Spleen (tissue), 11 donors: ENCODE results near the gene ZNF513. TPM values are rescaled to one million over a fixed set of nuclear protein-coding genes. Genes with fewer than 3 reads are reported as not detected.
"Not testable (repeated sequence)": the region's sequence is repeated elsewhere in the genome, so short reads cannot be mapped to it uniquely, and the experiment has no call there.

Source experiments
- DNase-seq: peaks from one replicate; pipeline ENCODE4 v3.0.0-alpha.2; 2020
- H3K27ac ChIP-seq, 8 donors: fragments of 200-600 bp; sonication (generic) in 7 of 8; 1 replicate in 4 of 8; 2 replicates in 4 of 8; pipeline versions ENCODE4 v1.5.0 to v1.8.0; 2016 to 2021; ENCODE audit warnings: inconsistent platforms in 4 of 8, mild to moderate bottlenecking in 4 of 8, moderate library complexity in 1 of 8
- H3K27me3 ChIP-seq, 7 donors: fragments of 200-600 bp; sonication (generic) in 6 of 7; replicated peaks in 1 of 7; 1 replicate in 4 of 7; 2 replicates in 3 of 7; pipeline versions ENCODE4 v1.5.0 to v1.8.0; 2016 to 2021; ENCODE audit warnings: inconsistent platforms in 3 of 7, mild to moderate bottlenecking in 1 of 7
- H3K36me3 ChIP-seq, 6 donors: fragments of 200-600 bp; sonication (generic) in 5 of 6; 1 replicate in 4 of 6; 2 replicates in 2 of 6; pipeline versions ENCODE4 v1.5.0 to v1.8.0; 2016 to 2021; ENCODE audit warnings: inconsistent platforms in 2 of 6
- H3K4me1 ChIP-seq, 6 donors: fragments of 200-600 bp; sonication (generic) in 5 of 6; 1 replicate in 3 of 6; 2 replicates in 3 of 6; pipeline versions ENCODE4 v1.5.0 to v1.8.0; 2016 to 2021; ENCODE audit warnings: inconsistent platforms in 3 of 6
- H3K4me3 ChIP-seq, 8 donors: fragments of 200-600 bp; sonication (generic) in 7 of 8; 1 replicate in 4 of 8; 2 replicates in 4 of 8; pipeline versions ENCODE4 v1.5.0 to v1.8.0; 2016 to 2021; ENCODE audit warnings: inconsistent platforms in 4 of 8, mild to moderate bottlenecking in 4 of 8, moderate library complexity in 2 of 8
- H3K9me3 ChIP-seq, 8 donors: fragments of 200-600 bp; sonication (generic) in 7 of 8; 1 replicate in 4 of 8; 2 replicates in 4 of 8; pipeline versions ENCODE4 v1.5.0 to v1.8.0; 2016 to 2021; ENCODE audit warnings: inconsistent platforms in 4 of 8
- CTCF ChIP-seq, 11 experiments: fragments of 200-600 bp in 7 of 11; fragments of 450-650 bp in 4 of 11; sonication (generic) in 4 of 11; IDR thresholded peaks in 8 of 11; conservative IDR thresholded peaks in 3 of 11; 1 replicate in 7 of 11; 2 replicates in 4 of 11; pipeline versions ENCODE4 v1.4.0 to v1.8.0; 2016 to 2021; ENCODE audit warnings: antibody characterized with exemption in 11 of 11, inconsistent platforms in 4 of 11, mild to moderate bottlenecking in 1 of 11
- POLR2A ChIP-seq, 3 donors: fragments of 450-650 bp; IDR thresholded peaks; one replicate each; pipeline ENCODE4 v1.5.1; 2017; ENCODE audit warnings: antibody characterized with exemption in 3 of 3, mild to moderate bottlenecking in 1 of 3
- POLR2AphosphoS5 ChIP-seq, 3 donors: sonication (generic); formaldehyde crosslinking; IDR thresholded peaks; one replicate each; pipeline ENCODE4 v1.5.1; 2017; ENCODE audit warnings: antibody characterized with exemption in 3 of 3
- WGBS, 5 donors: extraction: QIAGEN DNeasy Blood & Tissue Kit in 3 of 5; methylation state at CpG; one replicate each; pipeline versions ENCODE4 v1.1.5 to v1.1.7; 2013 to 2018; 5-methylcytosine and 5-hydroxymethylcytosine counted together
- intact Hi-C: fragments of 100-400 bp; cut with DNase I; formaldehyde crosslinking; loops from one replicate; pipeline ENCODE4 v1.15.0; 2023; ENCODE audit warnings: low total_unique reads
- polyA plus RNA-seq, 3 donors: library from polyadenylated mRNA; stranded (reverse); fragments of 200-250 nt; gene quantifications; one replicate each; pipeline ENCODE4 v1.2.1, GENCODE V29; 2013
- total RNA-seq, 7 donors: library from RNA; depleted of rRNA in 3 of 7; stranded (reverse); fragments of >200 nt in 3 of 7; fragmentation: NEBNext Ultra II Directional in 4 of 7; extraction: Animal tissue kit (Norgen Biotek cat#: 25700) in 4 of 7; gene quantifications; one replicate each; pipeline versions ENCODE4 v1.1.0 to v1.2.1, GENCODE V29; 2016 to 2021
- donor health status: healthy with polysubstance abuse.
- donor health status: DM: no; HTN: no; CAD: no; lungs with moderate emphysema.
- donor health status: DM: no; HTN: no; CAD: no.
- donor health status: Bipolar disorder and iron deficiency.
- donor health status: healthy.
- donor health status: DM: no; HTN: no; CAD: no.
- donor health status: DM: yes; HTN: yes; CAD: no.

ZNF513 gene
- total and polyA plus RNA-seq, 10 donors, result 13.6 to 29.0 (median 18.6) TPM

- H3K27ac ChIP-seq, result no peak overlapping the region
- H3K27me3 ChIP-seq, result no peaks in the 10 kb centered on the region
- no peak overlapping the region for H3K4me3 ChIP-seq
- 89 to 98% (median 93%) methylated on average over 7 of the region's 7 CpGs for WGBS, 5 donors
- TF ChIP-seq CTCF (IDR thresholded peaks at IDR 0.05 in 8 of 11, conservative IDR thresholded peaks at IDR 0.05 in 3 of 11) (no peak), POLR2AphosphoS5 (IDR thresholded peaks at IDR 0.05) (no peak), POLR2A (IDR thresholded peaks at IDR 0.05) (no peak)
- no peaks in the 10 kb centered on the region for H3K9me3 ChIP-seq
- H3K36me3 ChIP-seq, result peaks cover 0 to 19% (median 4%) of the 10 kb centered on the region in 6 donors
- intact Hi-C loops, result no loop called here
- peaks cover 27 to 83% (median 59%) of the 10 kb centered on the region in 6 donors for H3K4me1 ChIP-seq
- DNase-seq, result no peak
Measured at GRCh38 chr2:27354597-27354927, 26.0 kb downstream of the ZNF513 start.

GRCh38 chr2:27353762-27354596 lies 26.6 kb downstream of the ZNF513 start:
- H3K27me3 ChIP-seq, result no peaks in the 10 kb centered on the region
- intact Hi-C loops, result no loop called here
- TF ChIP-seq POLR2A (IDR thresholded peaks at IDR 0.05) (no peak), CTCF (IDR thresholded peaks at IDR 0.05 in 8 of 11, conservative IDR thresholded peaks at IDR 0.05 in 3 of 11) (no peak), POLR2AphosphoS5 (IDR thresholded peaks at IDR 0.05) (no peak)
- peaks cover 0 to 24% (median 4%) of the 10 kb centered on the region in 6 donors for H3K36me3 ChIP-seq
- peaks cover 27 to 86% (median 59%) of the 10 kb centered on the region in 6 donors for H3K4me1 ChIP-seq
- H3K27ac ChIP-seq, result no peak overlapping the region
- 71 to 81% (median 77%) methylated on average over 7 of the region's 7 CpGs for WGBS, 5 donors
- no peaks in the 10 kb centered on the region for H3K9me3 ChIP-seq
- DNase-seq, result no peak
- no peak overlapping the region for H3K4me3 ChIP-seq

- peaks cover 27 to 87% (median 57%) of the 10 kb centered on the region in 6 donors for H3K4me1 ChIP-seq
- H3K27me3 ChIP-seq, H3K27ac ChIP-seq, DNase-seq, intact Hi-C loops, H3K4me3 ChIP-seq, H3K9me3 ChIP-seq: not testable (repeated sequence)
- WGBS, 5 donors, result 96 to 99% (median 99%) methylated on average over 5 of the region's 5 CpGs
- peaks cover 0 to 27% (median 4%) of the 10 kb centered on the region in 6 donors for H3K36me3 ChIP-seq
Measured at GRCh38 chr2:27353386-27353761, 27.2 kb downstream of the ZNF513 start.

- no peak overlapping the region for H3K27ac ChIP-seq
- H3K27me3 ChIP-seq, result no peaks in the 10 kb centered on the region
- peaks cover 0 to 35% (median 4%) of the 10 kb centered on the region in 6 donors for H3K36me3 ChIP-seq
- no peak overlapping the region for H3K4me3 ChIP-seq
- no peaks in the 10 kb centered on the region for H3K9me3 ChIP-seq
- WGBS, 5 donors, result 78 to 84% (median 80%) methylated on average over 6 of the region's 6 CpGs
- peaks cover 20 to 84% (median 44%) of the 10 kb centered on the region in 6 donors for H3K4me1 ChIP-seq
- no peak for TF ChIP-seq POLR2AphosphoS5 (IDR thresholded peaks at IDR 0.05)
- TF ChIP-seq POLR2A (IDR thresholded peaks at IDR 0.05), result no peak
- TF ChIP-seq CTCF (IDR thresholded peaks at IDR 0.05 in 8 of 11, conservative IDR thresholded peaks at IDR 0.05 in 3 of 11), result no peak
- intact Hi-C loops, result no loop called here
- DNase-seq, result no peak
Measured at GRCh38 chr2:27351802-27352598, 28.5 kb downstream of the ZNF513 start.
